GM12892 (cell line): ENCODE results near the gene BRSK2.

Source experiments
- DNase-seq: peaks from one replicate; pipeline ENCODE4 v3.0.0; 2011; ENCODE audit not compliant: insufficient read length
- FAIRE-seq: peaks from 2 replicates; lab custom pipeline; 2011; peaks lifted over from hg19 to GRCh38; lab: Jason Lieb, UNC
- POLR2A ChIP-seq: IDR thresholded peaks from 2 replicates; pipeline ENCODE4 v1.6.1; 2011; ENCODE audit warnings: low read depth, low read length, control low read depth
- POLR2AphosphoS5 ChIP-seq: IDR thresholded peaks from 2 replicates; pipeline ENCODE4 v1.6.1; 2011; ENCODE audit warnings: low read depth, low read length, control low read depth
- TAF1 ChIP-seq: IDR thresholded peaks from 2 replicates; pipeline ENCODE4 v1.6.1; 2011; ENCODE audit warnings: low read depth, mild to moderate bottlenecking, control low read depth, low read length, borderline replicate concordance

The BRSK2 gene

DNA sequence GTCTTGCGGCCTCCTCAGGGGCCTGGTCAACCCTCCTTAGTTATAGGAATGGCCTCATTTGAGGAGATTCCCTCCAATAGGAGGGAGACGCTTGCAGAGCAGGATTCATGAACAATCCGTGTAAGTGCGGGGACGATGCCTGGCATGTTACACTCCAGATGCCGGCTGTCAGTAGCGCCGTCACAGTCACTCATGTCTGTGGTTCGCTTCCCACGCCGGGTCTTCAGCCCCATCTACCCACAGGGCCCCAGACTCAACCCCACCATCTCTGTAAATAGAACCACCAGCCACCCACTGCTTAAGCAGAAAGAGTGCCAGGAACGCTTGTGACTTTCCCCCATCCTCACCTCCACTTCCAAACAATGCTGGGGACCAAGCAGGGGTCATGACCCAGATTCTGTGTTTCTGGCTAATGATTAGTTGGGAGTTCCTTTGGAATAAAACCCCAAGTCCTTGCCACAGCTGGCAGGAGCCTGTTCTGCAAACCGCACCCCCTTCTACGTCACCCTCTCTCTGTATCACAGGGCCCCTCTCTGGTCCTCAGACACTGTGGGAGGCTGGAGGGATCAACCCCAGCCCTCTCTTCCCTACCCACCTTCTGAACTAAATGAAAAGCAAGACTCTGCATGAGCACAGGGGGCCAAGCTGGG is 41.5 kb upstream of the BRSK2 start:
- TF ChIP-seq POLR2AphosphoS5 = no peak
- no peak for FAIRE-seq
- no peak for DNase-seq

- no peak for TF ChIP-seq POLR2AphosphoS5
- TF ChIP-seq TAF1 = no peak
- TF ChIP-seq POLR2A = no peak
- FAIRE-seq (no peak), DNase-seq (no peak)
Measured at GRCh38 chr11:1348796-1349326, 40.9 kb upstream of the BRSK2 start.

- TF ChIP-seq POLR2A = no peak
- no peak for TF ChIP-seq POLR2AphosphoS5
- no peak for TF ChIP-seq TAF1
- FAIRE-seq = no peak
- DNase-seq = no peak
Measured at GRCh38 chr11:1349327-1350041, 40.2 kb upstream of the BRSK2 start.

DNA sequence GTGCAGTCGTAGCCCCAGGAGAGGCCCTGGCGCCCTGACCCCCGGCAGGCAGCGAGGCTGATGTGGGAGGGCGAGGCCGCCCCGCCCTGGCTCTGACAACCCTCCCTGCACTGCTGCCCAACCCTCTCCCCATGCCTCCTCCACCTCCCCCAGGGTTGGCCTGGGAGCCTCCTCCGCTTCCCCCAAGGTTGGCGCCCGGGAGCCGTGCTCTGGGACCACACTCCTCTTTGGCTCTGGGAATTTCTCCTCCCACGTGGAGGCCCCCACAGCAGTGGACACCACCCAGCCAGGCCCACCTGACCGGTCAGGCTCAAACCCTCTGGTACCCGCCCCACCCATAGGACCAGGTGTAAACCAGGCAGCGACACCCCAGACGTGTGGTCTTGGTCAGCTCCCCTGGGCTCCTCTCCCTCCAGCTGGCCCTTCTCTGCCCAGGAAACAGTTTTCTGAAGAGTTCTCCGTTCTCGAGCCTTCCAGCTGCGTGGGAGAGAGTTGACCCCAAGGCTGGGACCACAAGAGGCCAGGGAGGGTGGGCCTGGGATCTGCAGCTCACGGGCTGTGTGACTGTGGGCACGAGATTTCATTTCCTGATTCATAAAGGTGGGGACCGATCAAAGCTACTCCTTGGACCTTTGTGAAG is 39.5 kb upstream of the BRSK2 start:
- TF ChIP-seq TAF1 (no peak), POLR2A (no peak), POLR2AphosphoS5 (no peak)
- no peak for DNase-seq
- FAIRE-seq = no peak

DNA sequence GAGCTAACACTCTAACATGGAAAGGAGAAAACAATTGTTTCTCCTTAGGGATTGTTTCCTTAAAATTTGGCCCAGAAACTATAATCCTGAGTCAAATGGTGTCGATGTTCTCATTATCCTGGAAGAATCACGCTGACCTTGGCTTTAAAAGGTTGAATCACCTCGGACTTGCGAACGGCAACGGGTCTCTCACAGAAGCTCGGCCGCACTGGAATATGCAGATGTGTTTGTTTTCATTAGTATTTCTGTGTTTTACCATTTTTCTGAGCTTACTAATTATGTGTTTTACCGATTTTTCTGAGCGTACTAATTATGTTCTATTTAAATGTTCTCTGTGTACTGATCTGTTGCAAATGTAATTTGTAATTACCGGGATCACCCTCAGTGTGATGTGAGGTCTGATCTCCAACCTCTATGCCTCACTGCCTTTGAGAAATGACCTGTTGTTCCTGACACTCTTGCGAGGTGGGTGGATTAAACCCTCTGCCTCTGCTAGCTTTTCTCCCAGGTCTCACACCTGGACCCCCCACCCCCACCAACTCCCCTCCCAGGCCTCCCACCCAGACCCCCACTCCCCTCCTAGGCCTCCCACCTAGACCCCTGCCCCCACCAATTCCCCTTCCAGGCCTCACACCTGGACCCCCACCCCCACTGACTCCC is 38.3 kb upstream of the BRSK2 start:
- TF ChIP-seq TAF1 (no peak), POLR2A (peak; percentile 54; the same call in 1 of the 2 replicates), POLR2AphosphoS5 (peak; percentile 58; the same call in 1 of the 2 replicates)
- DNase-seq (no peak), FAIRE-seq (no peak)

DNA sequence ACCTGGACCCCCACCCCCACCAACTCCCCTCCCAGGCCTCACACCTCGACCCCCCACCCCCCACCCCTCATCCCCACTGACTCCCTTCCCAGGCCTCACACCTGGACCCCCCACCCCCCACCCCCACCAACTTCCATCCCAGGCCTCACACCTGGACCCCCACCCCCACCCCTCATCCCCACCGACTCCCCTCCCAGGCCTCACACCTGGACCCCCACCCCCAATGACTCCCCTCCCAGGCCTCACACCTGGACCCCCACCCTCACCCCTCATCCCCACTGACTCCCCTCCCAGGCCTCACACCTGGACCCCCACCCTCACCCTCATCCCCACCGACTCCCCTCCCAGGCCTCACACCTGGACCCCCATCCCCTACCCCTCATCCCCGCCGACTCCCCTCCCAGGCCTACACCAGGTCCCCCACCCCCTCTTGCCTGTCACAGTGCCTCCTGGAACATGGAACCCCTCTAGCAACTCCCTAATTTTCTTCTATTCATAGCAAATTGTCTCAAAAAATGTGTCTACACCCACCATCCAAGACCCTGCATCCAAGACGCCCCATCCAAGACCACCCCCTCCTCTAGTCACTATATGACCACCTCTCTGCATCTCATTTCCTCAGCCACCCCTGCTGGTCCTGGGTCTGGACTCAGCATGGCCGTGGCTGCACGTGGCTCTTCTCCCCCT is 36.9 kb upstream of the BRSK2 start:
- no peak for TF ChIP-seq TAF1
- TF ChIP-seq POLR2A = no peak
- TF ChIP-seq POLR2AphosphoS5 = no peak
- FAIRE-seq (no peak), DNase-seq (no peak)

- DNase-seq = no peak
- FAIRE-seq = no peak
- TF ChIP-seq POLR2AphosphoS5 (no peak), TAF1 (no peak), POLR2A (no peak)
Measured at GRCh38 chr11:1353383-1354124, 36.2 kb upstream of the BRSK2 start.

- no peak for TF ChIP-seq POLR2A
- TF ChIP-seq POLR2AphosphoS5 = no peak
- no peak for TF ChIP-seq TAF1
- DNase-seq (no peak), FAIRE-seq (no peak)
Measured at GRCh38 chr11:1354125-1354938, 35.4 kb upstream of the BRSK2 start.

- DNase-seq (no peak), FAIRE-seq (no peak)
- TF ChIP-seq POLR2AphosphoS5 (no peak), POLR2A (no peak), TAF1 (no peak)
Measured at GRCh38 chr11:1356007-1356435, 33.7 kb upstream of the BRSK2 start.
